ENCODE data around the gene BTN1A1.
A peak's percentile ranks its signal among the peaks of the same experiment; 100 is the strongest.
"Not testable (repeated sequence)": the region's sequence is repeated elsewhere in the genome, so short reads cannot be mapped to it uniquely, and the experiment has no call there.

Gene BTN1A1

GRCh38 chr6:26514984-26515383 lies 14.9 kb downstream of the BTN1A1 start:
- DNase-seq (ENCODE audit: low spot score) = no peak

- no peak for DNase-seq (ENCODE audit: low spot score)
These were observed 16.7 kb downstream of the BTN1A1 start for GRCh38 chr6:26516481-26517427.

- DNase-seq (ENCODE audit: low spot score) = no peak
These were observed 19.3 kb downstream of the BTN1A1 start for GRCh38 chr6:26519359-26519758.

DNA sequence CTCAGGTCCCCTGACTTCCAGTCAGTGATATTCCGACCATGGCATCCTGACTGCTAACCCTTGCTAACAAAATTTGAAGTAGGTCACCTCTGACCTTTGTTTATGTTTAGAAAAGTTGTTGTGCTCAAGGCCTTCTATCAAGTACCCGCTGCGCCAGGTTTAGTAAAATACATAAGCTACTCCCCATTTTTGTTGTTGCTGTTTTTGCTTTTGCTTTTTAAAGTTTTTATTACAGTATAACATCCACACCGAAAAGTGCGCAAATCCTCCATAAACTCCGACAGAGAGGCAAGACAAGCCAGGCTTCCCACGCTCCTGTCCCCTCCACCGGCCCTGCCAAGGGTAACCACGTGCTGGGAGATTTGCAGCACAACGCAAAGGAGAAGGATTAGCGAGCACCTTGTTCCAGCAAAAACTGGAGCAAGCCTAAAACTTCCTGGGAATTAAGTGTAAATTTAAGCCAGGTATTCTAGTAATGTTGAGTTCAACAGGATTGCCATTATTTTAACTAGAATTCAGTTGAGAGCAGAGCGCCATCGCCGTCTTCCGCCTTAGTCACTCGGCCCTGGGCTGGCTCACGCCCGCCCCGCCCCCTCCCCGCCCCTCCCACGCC lies 20.2 kb downstream of the BTN1A1 start:
- no peak for DNase-seq (ENCODE audit: low spot score)

GRCh38 chr6:26520850-26521599 lies 20.9 kb downstream of the BTN1A1 start:
- DNase-seq (ENCODE audit: low spot score) = peak; percentile 94

DNA sequence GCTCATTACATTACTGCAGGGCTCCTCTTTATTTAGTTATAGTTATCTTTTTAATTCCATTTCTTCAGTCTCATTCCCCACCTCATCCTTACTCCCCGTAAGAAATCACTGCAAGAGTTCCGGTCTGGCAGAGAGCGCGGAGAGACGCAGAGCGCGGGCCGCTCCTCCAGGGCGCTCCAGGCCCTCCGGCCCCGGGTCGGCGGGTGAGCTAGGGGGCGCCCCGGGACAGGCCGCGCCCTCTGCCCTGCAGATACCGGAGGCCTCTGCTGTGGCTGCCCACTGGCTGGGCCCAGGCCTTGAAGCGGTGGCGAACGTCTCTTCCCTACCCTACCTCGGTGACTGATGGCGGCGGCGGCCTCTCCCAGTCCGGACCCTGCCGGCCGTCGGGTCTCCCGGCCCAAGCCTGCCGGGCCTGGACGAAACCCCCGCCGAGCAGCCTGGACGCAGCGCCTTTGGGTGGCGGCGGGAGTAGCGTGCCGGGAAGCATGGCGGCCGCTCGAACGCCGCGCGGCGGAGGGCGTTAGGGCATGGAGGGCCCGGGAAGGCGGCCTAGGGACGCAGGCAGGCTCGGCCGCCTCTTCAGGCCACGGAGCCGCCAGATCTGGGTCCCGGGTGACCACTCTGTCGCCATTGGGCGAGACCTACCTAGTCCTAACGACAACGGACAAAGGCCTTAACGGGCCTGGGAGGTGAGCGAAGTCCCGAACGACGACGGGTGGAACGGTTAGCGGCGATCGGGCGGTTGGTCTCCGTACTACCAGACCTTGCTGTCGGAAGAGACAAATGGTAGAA lies 21.7 kb downstream of the BTN1A1 start:
- peak; percentile 88 for DNase-seq (ENCODE audit: low spot score)

- not testable (repeated sequence) for DNase-seq (ENCODE audit: low spot score)
These were observed 22.6 kb downstream of the BTN1A1 start for GRCh38 chr6:26522486-26523228.

DNA sequence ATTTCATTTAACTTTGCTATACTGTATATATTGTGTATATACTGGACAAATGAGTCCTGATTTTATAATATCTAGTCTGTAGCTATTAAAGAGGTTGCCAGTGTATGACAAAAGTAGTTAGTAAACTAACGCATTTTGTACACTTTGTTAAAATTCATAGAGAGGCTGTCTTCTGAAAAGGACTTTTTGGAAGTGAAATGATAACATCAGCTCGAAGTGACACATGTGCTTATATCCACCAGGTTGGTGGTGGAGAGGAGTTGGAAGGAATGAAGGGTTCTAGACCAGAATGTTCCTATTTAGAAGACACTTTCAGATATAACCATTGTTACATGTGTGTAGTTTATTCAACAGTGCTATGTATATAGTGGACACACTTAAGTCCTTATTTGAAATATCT lies 24.2 kb downstream of the BTN1A1 start:
- DNase-seq (ENCODE audit: low spot score) = not testable (repeated sequence)

DNA sequence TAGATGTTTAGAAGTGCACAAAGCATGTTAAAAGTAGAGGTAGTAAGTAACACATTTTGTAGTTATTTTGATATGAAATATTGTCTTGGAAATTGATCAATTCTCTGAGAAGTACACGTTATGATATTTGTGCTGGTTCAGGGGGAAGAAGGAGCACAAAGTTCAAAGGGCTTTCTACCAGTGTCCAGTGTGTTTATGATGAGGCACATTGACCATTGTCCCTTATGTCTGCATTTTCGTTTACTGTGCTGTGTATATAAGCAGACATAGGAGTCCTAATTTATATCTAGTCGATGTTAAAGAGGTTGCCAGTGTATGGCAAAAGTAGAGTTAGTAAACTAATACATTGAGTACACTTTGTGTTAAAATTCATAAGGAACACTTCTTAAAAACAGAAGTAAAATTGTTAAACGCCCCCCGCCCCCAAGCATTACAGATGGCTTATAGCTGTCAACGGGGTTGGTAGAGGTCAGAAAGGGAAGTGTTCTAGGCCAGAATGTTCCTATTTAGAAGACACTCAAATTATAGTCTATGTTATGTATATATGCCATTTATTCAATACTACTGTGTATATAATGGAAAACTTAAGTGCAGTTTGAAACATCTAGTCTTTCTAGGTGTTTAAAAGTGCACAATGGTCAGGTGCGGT lies 24.7 kb downstream of the BTN1A1 start:
- no peak for DNase-seq (ENCODE audit: low spot score)

- no peak for DNase-seq (ENCODE audit: low spot score)
These were observed 25.7 kb downstream of the BTN1A1 start for GRCh38 chr6:26525838-26526237.

DNA sequence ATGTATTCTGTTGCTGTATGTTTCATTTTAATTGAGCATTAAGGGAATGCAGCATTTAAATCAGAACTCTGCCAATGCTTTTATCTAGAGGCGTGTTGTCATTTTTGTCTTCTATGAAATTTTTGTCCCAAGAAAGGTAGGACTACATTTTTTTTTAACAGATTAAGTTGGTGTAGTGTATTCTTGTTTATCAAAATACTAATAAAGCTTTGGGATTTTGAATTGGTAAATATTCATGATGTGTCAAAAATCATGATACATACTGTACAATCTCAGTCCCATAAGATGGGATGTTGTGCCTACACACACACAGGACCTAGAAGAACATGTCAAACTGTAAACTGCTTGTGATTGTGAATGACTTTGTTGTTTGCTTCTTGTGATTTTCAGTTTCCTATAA lies 26.8 kb downstream of the BTN1A1 start:
- DNase-seq (ENCODE audit: low spot score) = no peak

GRCh38 chr6:26530203-26530602 lies 30.1 kb downstream of the BTN1A1 start:
- no peak for DNase-seq (ENCODE audit: low spot score)

- no peak for DNase-seq (ENCODE audit: low spot score)
These were observed 31.8 kb downstream of the BTN1A1 start for GRCh38 chr6:26531897-26532296.

DNA sequence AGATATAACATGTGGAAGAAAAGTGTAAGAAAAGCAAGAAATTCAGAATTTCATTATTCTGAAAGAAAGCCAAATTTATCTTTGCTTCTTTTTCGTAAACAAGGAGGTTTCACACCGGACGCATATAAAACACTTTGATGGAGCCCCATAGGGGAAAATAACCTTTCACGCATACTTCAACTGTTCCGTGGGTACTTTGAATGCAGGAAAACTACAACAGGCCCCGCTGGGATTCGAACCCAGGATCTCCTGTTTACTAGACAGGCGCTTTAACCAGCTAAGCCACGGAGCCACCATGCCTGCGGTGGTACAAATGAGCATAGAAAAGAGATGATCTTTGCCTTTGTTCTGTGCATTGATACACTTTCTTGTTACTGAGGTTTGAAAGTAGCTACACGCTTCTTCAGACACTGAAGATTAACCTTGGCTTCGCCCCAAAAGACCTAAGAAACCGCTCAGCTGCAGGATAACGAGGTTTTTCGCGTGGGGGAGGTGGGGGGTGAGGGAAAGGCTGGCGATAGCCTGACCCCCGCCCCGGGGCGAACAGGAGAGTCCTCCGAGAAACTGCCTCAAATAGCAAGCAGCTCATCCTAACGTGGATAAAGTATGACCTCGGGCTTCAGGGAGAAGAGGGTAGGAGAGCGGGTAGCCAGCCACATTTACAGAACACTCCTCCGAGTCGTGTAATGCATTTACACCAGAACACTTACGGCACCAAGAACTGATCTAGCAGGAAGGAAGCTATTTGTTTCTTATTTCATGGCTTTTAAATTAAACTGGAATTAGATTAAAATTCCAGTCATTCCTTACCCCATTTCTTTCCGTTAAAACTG lies 32.8 kb downstream of the BTN1A1 start:
- DNase-seq (ENCODE audit: low spot score) = peak; percentile 94

DNA sequence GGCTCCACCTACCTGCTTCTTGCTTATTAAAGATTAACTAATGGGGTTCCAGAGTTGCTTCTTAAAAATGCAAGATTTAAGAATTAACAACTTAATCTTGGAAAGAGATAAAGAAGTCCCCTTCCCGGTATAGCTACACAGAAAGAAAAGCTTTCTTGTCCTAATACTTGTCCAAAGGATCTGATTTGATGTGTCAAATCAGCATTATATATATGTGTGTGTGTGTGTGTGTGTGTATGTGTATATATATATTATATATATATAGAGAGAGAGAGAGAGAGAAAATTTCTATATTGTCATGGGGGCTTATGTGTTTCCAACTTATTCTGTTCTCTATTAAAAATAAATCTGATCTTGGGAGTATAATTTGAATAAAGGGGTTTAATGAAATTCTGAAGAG lies 33.4 kb downstream of the BTN1A1 start:
- no peak for DNase-seq (ENCODE audit: low spot score)

DNA sequence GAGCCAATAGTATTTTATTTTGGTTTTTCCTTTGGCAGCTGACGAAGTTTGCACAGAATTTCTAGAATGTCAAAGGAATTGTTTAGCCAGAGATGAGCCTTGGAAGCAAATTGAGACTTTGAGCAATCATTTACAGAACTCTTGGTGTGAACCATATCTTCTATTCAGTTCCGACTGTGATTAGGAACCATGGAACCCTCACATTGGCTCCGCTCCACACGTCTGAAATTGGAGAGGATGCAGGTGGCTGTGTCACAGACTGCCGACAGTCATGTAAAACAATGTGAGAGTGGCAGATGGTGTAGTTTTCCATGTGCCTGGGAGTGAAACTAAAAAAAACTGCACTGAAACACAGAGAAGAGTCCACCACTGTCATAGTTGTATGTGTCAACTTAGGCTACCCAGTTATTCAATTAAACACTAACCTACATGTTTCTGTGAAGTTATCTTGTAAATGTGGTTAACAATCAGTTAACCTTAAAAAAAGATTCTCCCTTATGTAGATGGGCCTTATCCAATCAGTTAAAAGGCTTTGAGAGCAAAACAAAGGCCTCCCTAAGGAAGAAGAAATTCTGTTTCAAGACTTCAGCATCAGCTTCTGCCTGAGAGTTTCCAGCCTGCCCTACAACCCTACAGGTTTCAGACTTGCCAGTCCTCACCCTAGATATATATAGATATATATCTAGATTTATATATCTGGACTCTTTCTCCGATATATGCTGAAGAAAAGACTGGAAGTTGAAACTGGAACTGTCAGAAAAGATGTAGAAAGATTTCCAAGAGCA lies 34.8 kb downstream of the BTN1A1 start:
- DNase-seq (ENCODE audit: low spot score) = no peak

DNA sequence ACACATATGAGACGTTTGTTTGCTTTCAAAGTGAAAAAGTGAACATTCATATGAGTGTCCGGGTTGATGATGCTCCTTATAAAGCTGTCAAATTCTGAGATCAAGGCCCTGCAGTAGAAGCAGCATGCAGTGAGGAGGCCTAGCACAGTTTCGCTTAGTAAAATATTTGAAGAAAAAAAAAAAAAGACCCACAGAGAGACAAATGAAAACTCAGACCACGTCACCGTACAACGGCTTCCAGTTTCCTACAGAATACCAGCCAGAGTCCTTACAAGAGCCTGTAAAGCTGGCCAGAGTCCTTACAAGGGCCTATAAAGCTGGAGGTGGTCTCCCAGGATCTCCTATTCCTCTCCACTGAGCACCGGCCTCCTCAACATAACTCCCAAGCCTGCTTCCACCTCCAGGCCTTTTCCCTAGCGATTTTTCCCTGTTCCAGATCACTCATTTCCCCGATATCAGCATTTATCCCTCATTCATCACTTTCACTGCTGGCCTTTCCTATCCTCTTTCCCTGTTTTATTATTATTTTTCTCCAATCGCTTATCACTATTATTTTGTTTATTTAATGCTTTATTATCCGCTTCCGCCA lies 36.6 kb downstream of the BTN1A1 start:
- DNase-seq (ENCODE audit: low spot score) = no peak

- peak; percentile 96 for DNase-seq (ENCODE audit: low spot score)
These were observed 37.2 kb downstream of the BTN1A1 start for GRCh38 chr6:26537160-26537845.

Data from hematopoietic multipotent progenitor cell treated with erythropoietin and hydrocortisone succinate and interleukin-3 and kit ligand, for 17 days (in vitro differentiated cells).